Neuron (in vitro differentiated cells): Measurements from ENCODE around the gene SLC22A16.

ENCODE experiments used
- H2AFZ ChIP-seq: one replicate; pipeline ENCODE4 v1.6.1; 2013; ENCODE audit warnings: low read depth, mild to moderate bottlenecking, inconsistent platforms, low read length, moderate library complexity
- H3K27me3 ChIP-seq: one replicate; pipeline ENCODE4 v1.6.1; 2013; ENCODE audit warnings: low read length; ENCODE audit not compliant: insufficient read depth
- H3K36me3 ChIP-seq: one replicate; pipeline ENCODE4 v1.6.1; 2013; ENCODE audit warnings: low read length; ENCODE audit not compliant: insufficient read depth
- H3K4me1 ChIP-seq: one replicate; pipeline ENCODE4 v1.6.1; 2013; ENCODE audit warnings: low read length; ENCODE audit not compliant: insufficient read depth
- H3K4me3 ChIP-seq: 2 replicates; pipeline ENCODE4 v1.5.1; 2013; ENCODE audit warnings: mild to moderate bottlenecking, low read length, moderate library complexity
- H3K9me3 ChIP-seq: one replicate; pipeline ENCODE4 v1.6.1; 2013; ENCODE audit warnings: low read length

Gene SLC22A16

DNA sequence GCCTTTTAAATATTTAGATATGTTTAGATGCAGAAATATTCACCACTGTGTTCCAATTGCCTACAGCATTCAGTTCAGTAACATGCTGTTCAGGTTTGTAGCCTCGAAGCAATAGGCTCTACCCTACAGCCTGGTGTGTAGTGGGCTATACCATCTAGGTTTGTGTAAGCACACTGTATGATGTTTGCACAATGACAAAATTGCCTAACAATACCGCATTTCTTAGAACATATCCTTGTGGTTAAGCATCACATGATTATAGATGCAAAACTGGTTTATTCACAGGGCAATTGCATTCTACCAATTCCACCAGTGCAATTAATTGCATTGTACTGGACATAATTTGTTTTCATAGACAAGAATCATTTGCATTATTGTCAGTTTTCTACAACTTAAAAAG lies 7.9 kb upstream of the SLC22A16 start:
- Histone ChIP-seq H3K27me3 (no peaks in the 10 kb centered on the region), H3K4me1 (no peaks in the 10 kb centered on the region), H3K9me3 (no peaks in the 10 kb centered on the region), H2AFZ (no peak overlapping the region), H3K4me3 (no peak overlapping the region), H3K36me3 (no peaks in the 10 kb centered on the region)

DNA sequence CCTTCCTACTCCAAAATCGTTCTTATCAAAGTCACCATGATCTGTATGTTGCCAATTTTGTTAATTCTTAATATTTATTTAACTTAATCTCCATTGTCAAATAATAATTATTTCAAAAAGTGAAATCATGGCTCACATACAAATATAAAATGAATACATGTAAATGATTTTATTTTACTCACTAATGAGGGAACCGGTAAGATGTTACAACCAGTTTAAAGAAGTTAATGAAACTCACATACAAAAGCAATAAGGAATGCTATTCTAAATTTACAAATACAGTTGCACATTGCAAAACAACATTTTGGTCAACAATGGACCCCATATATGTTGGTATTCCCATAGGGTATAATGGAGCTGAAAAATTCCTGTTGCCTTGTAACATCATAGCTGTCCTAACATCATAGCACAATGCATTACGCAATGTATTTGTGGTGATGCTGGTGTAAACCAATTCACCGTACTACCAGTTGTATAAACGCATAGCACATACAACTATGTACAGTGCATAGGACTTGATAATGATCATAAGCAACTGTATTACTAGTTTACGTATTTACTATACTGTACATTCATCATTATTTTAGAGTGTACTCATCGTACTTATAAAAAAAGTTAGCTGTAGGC lies 6.5 kb upstream of the SLC22A16 start:
- no peaks in the 10 kb centered on the region for H3K36me3 ChIP-seq
- H3K27me3 ChIP-seq, result no peaks in the 10 kb centered on the region
- H3K4me3 ChIP-seq, result no peak overlapping the region
- H3K4me1 ChIP-seq, result no peaks in the 10 kb centered on the region
- no peak overlapping the region for H2AFZ ChIP-seq
- H3K9me3 ChIP-seq, result no peaks in the 10 kb centered on the region

DNA sequence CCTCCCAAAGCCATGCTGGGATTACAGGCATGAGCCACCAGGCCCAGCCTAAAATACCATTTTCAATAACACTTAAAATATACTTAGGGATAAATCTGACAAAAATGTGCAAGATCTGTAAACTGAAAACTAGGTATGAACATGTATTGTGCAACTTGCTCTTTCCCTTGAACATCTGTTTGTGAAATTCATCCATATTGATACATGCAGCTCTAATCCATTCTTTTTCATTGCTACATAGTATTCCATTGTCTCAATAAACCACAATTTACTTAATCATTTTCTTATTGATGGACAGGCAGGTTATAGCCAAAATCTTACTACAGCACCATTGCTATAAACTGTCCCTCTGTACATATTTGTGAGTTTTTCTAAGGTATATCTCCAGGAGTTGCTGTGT lies 4.7 kb upstream of the SLC22A16 start:
- H3K4me1 ChIP-seq, result no peaks in the 10 kb centered on the region
- no peaks in the 10 kb centered on the region for H3K9me3 ChIP-seq
- H3K36me3 ChIP-seq, result no peaks in the 10 kb centered on the region
- no peaks in the 10 kb centered on the region for H3K27me3 ChIP-seq
- no peak overlapping the region for H3K4me3 ChIP-seq
- H2AFZ ChIP-seq, result no peak overlapping the region

- Histone ChIP-seq H3K9me3 (no peaks in the 10 kb centered on the region), H2AFZ (no peak overlapping the region), H3K36me3 (no peaks in the 10 kb centered on the region), H3K4me3 (no peak overlapping the region), H3K27me3 (peaks cover 5% of the 10 kb centered on the region), H3K4me1 (no peaks in the 10 kb centered on the region)
These were observed 1.3 kb downstream of the SLC22A16 start for GRCh38 chr6:110475066-110475653.

DNA sequence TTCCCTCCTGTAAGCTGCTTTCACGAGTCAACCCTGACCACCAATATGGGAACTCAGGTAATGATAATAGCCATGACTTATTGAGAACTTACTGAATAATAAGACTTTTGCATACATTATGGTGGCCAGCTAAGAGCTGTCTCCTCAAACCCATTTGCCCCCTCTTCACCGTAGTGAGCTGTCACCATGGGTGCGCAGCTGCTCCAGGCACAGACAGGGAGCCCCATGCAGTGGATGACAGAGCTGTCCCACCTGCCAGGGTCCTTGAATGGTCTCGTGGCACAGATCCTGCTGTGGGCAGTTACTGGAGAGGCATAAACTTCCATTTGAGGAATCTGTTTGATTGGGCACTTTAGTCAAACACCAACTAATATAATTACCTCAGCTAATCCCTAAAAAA lies 1.9 kb downstream of the SLC22A16 start:
- H3K27me3 ChIP-seq, result peaks cover 5% of the 10 kb centered on the region

GRCh38 chr6:110472739-110473138 lies 3.7 kb downstream of the SLC22A16 start:
- Histone ChIP-seq H3K27me3 (peaks cover 5% of the 10 kb centered on the region), H3K36me3 (no peaks in the 10 kb centered on the region), H3K9me3 (no peaks in the 10 kb centered on the region)

More for the DNA sequence above, 1.9 kb downstream of the SLC22A16 start:
- no peaks in the 10 kb centered on the region for H3K9me3 ChIP-seq
- no peaks in the 10 kb centered on the region for H3K36me3 ChIP-seq
- no peak overlapping the region for H2AFZ ChIP-seq
- no peak overlapping the region for H3K4me3 ChIP-seq
- H3K4me1 ChIP-seq, result no peaks in the 10 kb centered on the region

GRCh38 chr6:110471726-110472365 lies 4.6 kb downstream of the SLC22A16 start:
- H3K27me3 ChIP-seq, result peaks cover 5% of the 10 kb centered on the region
- H2AFZ ChIP-seq, result no peak overlapping the region
- H3K4me1 ChIP-seq, result no peaks in the 10 kb centered on the region
- no peaks in the 10 kb centered on the region for H3K36me3 ChIP-seq
- no peaks in the 10 kb centered on the region for H3K9me3 ChIP-seq
- H3K4me3 ChIP-seq, result no peak overlapping the region

More at GRCh38 chr6:110472739-110473138, 3.7 kb downstream of the SLC22A16 start:
- no peak overlapping the region for H2AFZ ChIP-seq
- no peak overlapping the region for H3K4me3 ChIP-seq
- no peaks in the 10 kb centered on the region for H3K4me1 ChIP-seq

DNA sequence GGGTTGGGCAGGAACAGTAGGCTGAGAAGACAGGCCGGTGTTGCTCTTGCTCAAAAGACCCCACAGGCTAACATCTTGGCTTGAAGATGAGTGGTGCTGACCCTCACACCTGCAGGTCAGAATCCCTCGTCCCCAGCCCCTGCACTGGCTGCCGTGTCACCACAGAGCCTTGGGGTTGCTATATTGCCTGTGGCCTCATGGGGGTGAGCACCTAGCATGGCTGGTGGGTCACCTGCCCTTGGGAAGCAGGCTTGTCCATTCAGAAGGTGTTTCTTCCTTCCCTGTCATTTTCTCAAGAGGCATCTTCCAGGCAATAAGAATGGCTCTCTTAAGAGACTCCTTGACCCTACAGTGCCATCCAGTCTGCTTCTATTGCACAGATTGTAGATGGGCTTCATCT lies 7.7 kb downstream of the SLC22A16 start:
- Histone ChIP-seq H3K36me3 (no peaks in the 10 kb centered on the region), H3K9me3 (no peaks in the 10 kb centered on the region), H3K4me3 (no peak overlapping the region), H3K4me1 (no peaks in the 10 kb centered on the region), H3K27me3 (peaks cover 5% of the 10 kb centered on the region), H2AFZ (no peak overlapping the region)

DNA sequence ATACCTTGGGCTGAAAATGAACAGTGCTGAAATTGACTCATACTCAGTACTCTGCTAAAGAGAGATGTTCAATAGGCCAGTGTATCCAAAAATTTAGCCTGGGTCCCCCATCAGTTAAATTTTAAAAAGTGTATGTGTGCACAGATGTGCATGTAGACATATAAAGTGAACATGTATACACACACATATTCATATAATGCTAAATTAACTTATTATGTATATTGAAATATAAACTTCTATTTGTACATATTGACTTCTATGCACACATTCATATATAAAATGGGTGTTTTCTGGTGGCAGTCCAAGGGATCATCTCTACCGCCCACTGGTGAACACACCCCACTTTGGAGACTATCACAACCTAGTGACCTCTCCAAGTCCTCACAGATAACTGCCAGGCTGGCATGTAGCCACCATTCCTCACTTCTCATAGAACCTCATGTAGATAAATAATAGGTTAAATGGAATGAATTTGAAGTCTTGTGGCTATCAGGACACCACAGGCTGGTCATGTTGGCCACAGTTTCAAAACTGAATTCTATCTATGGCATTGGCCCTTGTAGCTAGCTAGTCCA lies 8.8 kb downstream of the SLC22A16 start:
- peaks cover 5% of the 10 kb centered on the region for H3K27me3 ChIP-seq
- H3K9me3 ChIP-seq, result no peaks in the 10 kb centered on the region
- H3K4me3 ChIP-seq, result no peak overlapping the region
- no peaks in the 10 kb centered on the region for H3K4me1 ChIP-seq
- H2AFZ ChIP-seq, result no peak overlapping the region
- no peaks in the 10 kb centered on the region for H3K36me3 ChIP-seq

DNA sequence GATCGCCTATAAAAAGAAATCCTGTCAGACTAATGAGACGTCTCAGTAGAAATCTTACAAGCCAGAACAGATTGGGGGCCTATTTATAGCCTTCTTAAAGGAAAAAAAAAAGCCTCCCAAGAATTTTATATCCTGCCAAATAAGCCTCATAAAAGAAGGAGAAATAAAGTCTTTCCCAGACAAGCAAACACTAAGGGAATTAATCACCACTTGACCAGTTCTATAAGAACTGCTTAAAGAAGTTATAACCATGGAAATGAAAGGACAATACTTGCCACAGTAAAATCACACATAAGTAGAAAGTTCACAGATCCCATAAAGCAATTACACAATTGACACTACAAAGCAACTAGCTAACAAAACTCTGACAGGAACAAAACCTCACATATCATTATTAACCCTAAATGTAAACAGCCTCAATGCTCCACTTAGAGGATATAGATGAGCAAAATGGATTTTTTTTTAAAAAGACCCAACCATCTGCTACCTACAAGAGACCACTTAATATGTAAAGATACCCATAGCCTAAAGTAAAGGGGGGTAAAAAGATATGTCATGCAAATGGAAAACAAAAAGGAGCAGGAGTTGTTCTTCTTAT lies 13.4 kb downstream of the SLC22A16 start:
- no peaks in the 10 kb centered on the region for H3K36me3 ChIP-seq

DNA sequence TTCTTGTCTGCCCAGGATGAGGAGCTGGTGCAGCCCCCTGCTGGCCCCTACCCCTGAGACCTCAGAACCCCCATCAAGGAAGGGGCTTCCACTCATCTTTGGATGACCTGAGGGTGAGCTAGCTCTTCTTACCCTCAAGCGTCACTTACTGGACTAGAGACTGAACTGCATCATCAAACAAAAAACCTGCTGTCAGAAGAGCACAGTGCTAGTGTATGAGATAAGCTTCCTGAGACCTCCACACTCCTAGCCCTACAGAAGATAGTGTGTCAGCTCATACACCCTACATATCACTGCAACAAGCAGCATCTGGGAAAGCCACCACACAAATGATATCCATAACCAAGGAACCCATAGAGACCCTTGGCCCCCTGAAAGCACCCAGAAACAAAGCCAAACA lies 15.0 kb downstream of the SLC22A16 start:
- Histone ChIP-seq H3K36me3 (no peaks in the 10 kb centered on the region), H3K4me1 (no peaks in the 10 kb centered on the region), H3K27me3 (no peaks in the 10 kb centered on the region), H2AFZ (no peak overlapping the region), H3K9me3 (no peaks in the 10 kb centered on the region), H3K4me3 (no peak overlapping the region)

More for the DNA sequence above, 13.4 kb downstream of the SLC22A16 start:
- no peak overlapping the region for H2AFZ ChIP-seq
- H3K4me1 ChIP-seq, result no peaks in the 10 kb centered on the region
- H3K9me3 ChIP-seq, result no peaks in the 10 kb centered on the region
- H3K27me3 ChIP-seq, result no peaks in the 10 kb centered on the region
- H3K4me3 ChIP-seq, result no peak overlapping the region

- Histone ChIP-seq H2AFZ (no peak overlapping the region), H3K27me3 (no peaks in the 10 kb centered on the region), H3K36me3 (no peaks in the 10 kb centered on the region), H3K9me3 (no peaks in the 10 kb centered on the region), H3K4me3 (no peak overlapping the region), H3K4me1 (no peaks in the 10 kb centered on the region)
These were observed 17.3 kb downstream of the SLC22A16 start for GRCh38 chr6:110459137-110459536.

DNA sequence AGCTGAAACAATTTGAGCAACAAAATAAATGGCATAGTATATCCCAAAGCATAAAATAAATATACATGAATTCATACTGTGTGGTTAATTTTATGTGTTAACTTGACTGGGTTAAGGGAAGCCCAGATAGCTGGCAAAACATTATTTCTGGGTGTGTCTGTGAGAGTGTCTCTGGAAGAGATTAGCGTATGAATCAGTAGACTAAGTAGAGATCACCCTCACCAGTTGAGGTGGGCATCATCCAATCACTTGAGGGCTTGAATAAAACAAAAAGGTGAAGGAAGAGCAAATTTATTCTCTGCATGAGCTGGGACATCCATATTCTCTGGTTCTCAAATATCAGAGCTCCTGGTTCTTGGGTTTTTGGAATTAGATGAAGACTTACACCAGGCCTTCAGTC lies 17.9 kb downstream of the SLC22A16 start:
- H3K9me3 ChIP-seq, result no peaks in the 10 kb centered on the region
- no peaks in the 10 kb centered on the region for H3K36me3 ChIP-seq
- no peak overlapping the region for H2AFZ ChIP-seq
- H3K4me1 ChIP-seq, result no peaks in the 10 kb centered on the region
- no peak overlapping the region for H3K4me3 ChIP-seq
- H3K27me3 ChIP-seq, result no peaks in the 10 kb centered on the region
